ENCODE data around the gene KLK14. TPM values are rescaled to one million over a fixed set of nuclear protein-coding genes. Genes with fewer than 3 reads are reported as not detected.

Gene KLK14
- total and polyA plus RNA-seq, 9 donors = 0.10 to 1.5 (median 0.32) TPM; not detected in 5

- no peaks in the 10 kb centered on the region for H3K36me3 ChIP-seq
- H3K27me3 ChIP-seq = no peaks in the 10 kb centered on the region
- TF ChIP-seq CTCF (IDR thresholded peaks at IDR 0.05) (no peak), POLR2A (IDR thresholded peaks at IDR 0.05) (no peak), EP300 (IDR thresholded peaks at IDR 0.05) (no peak)
- no peaks in the 10 kb centered on the region for H3K9me3 ChIP-seq
- H3K4me3 ChIP-seq = no peak overlapping the region
- 7 to 12% (median 11%) methylated on average over 4 of the region's 4 CpGs for WGBS, 3 donors
- no peak overlapping the region for H3K27ac ChIP-seq
- DNase-seq = no peak
- H3K4me1 ChIP-seq (ENCODE audit: insufficient read depth) = peaks cover 5% of the 10 kb centered on the region
- intact Hi-C loops (cut with DNase I) = no loop called here
Observed at GRCh38 chr19:51047031-51047335, 35.7 kb downstream of the KLK14 start.

DNA sequence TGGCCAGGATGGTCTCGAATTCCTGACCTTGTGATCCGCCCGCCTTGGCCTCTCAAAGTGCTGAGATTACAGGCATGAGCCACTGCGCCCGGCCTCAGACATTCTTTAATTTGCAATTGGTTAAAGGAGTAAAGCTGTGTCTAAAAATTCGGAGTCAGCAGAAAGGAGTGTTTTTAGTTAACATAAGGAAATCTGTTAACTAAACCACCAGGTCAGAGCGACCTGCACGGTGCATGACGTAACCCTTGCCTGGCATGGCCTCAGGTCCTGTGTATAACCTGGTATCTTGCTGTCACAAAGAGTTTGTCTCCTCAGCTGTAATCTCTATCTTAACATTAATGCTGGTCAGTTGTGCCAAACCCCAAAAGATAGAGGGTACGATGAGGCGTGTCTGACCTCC, 38.4 kb downstream of the KLK14 start:
- Histone ChIP-seq H3K27me3 (no peaks in the 10 kb centered on the region), H3K27ac (no peak overlapping the region), H3K9me3 (no peaks in the 10 kb centered on the region), H3K4me3 (no peak overlapping the region), H3K4me1 (ENCODE audit: insufficient read depth) (peaks cover 5% of the 10 kb centered on the region), H3K36me3 (no peaks in the 10 kb centered on the region)
- no peak for TF ChIP-seq POLR2A (IDR thresholded peaks at IDR 0.05)
- TF ChIP-seq EP300 (IDR thresholded peaks at IDR 0.05) = no peak
- no peak for TF ChIP-seq CTCF (IDR thresholded peaks at IDR 0.05)
- intact Hi-C loops (cut with DNase I) = no loop called here
- peak in 1 of 5 donors; percentile 57 for DNase-seq
- 28 to 53% (median 42%) methylated on average over 11 of the region's 11 CpGs for WGBS, 3 donors

- intact Hi-C loops (cut with DNase I) = no loop called here
- Histone ChIP-seq H3K9me3 (no peaks in the 10 kb centered on the region), H3K27ac (no peak overlapping the region), H3K4me1 (ENCODE audit: insufficient read depth) (peaks cover 5% of the 10 kb centered on the region), H3K36me3 (no peaks in the 10 kb centered on the region), H3K27me3 (no peaks in the 10 kb centered on the region), H3K4me3 (no peak overlapping the region)
- no peak for TF ChIP-seq CTCF (IDR thresholded peaks at IDR 0.05)
- no peak for TF ChIP-seq EP300 (IDR thresholded peaks at IDR 0.05)
- TF ChIP-seq POLR2A (IDR thresholded peaks at IDR 0.05) = no peak
- no peak for DNase-seq
- 81 to 82% (median 82%) methylated on average over 9 of the region's 9 CpGs for WGBS, 3 donors
Observed at GRCh38 chr19:51043497-51043896, 39.2 kb downstream of the KLK14 start.

DNA sequence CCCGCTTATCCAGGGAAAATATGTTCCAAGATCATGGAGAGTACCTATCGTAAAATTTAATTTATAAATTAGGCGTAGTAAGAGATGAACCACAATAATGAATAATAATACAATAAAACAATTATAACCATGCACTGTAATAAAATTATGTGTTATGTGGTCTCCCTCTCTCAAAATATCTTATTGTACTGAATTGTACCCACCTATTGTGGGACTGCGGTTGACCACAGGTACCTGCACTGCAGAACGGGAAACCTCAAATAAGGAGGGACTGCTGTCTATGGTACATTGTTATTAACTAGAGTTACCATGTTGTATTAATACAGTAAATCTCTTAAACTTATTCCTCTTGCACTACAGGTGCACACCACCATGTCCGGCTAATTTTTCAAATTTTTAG, 42.5 kb downstream of the KLK14 start:
- no peak overlapping the region for H3K4me3 ChIP-seq
- 91 to 93% (median 93%) methylated on average over 6 of the region's 6 CpGs for WGBS, 3 donors
- no peaks in the 10 kb centered on the region for H3K36me3 ChIP-seq
- H3K27me3 ChIP-seq = no peaks in the 10 kb centered on the region
- peaks cover 3% of the 10 kb centered on the region for H3K4me1 ChIP-seq (ENCODE audit: insufficient read depth)
- DNase-seq = no peak
- no peaks in the 10 kb centered on the region for H3K9me3 ChIP-seq
- no peak overlapping the region for H3K27ac ChIP-seq
- TF ChIP-seq EP300 (IDR thresholded peaks at IDR 0.05) = no peak
- intact Hi-C loops (cut with DNase I) = no loop called here

DNA sequence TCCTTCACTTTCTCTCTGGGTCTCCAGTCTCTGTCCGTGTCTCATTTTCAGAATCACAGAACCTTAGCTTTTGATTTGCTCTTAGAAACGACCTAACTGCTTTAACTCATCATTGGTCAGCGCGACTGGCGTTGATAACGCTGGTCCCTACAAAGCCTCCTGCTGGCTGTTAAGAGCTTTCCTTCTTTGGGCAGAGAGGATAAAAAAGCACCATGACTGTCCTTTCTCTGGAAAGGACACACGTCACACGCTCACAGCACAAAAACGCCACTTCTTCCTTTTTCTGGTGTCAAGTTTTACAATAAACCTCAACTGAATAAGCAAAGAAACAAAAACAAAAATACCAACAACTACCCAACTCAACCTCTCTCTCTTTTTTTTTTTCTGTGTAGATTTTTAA, 46.2 kb downstream of the KLK14 start:
- H3K27ac ChIP-seq = no peak overlapping the region
- no peaks in the 10 kb centered on the region for H3K36me3 ChIP-seq
- no peak for DNase-seq
- H3K4me3 ChIP-seq = no peak overlapping the region
- H3K27me3 ChIP-seq = no peaks in the 10 kb centered on the region
- no peaks in the 10 kb centered on the region for H3K9me3 ChIP-seq
- intact Hi-C loops (cut with DNase I) = no loop called here
- TF ChIP-seq EP300 (IDR thresholded peaks at IDR 0.05) (no peak), CTCF (IDR thresholded peaks at IDR 0.05) (no peak), POLR2A (IDR thresholded peaks at IDR 0.05) (no peak)
- H3K4me1 ChIP-seq (ENCODE audit: insufficient read depth) = no peaks in the 10 kb centered on the region
- 39 to 52% (median 44%) methylated on average over 9 of the region's 9 CpGs for WGBS, 3 donors
